ENCODE results near the gene JMJD4. TPM values are rescaled to one million over a fixed set of nuclear protein-coding genes. Genes with fewer than 3 reads are reported as not detected.

The JMJD4 gene
- total RNA-seq, 1 experiment from 2014 or later, result 14.3 TPM

Other genes with a start within 250 kb of the JMJD4 start
- 6.1 TPM for gene ZNF678, start 171.7 kb downstream of the JMJD4 start, total RNA-seq (2021; ENCODE audit: unreplicated experiment)
- gene SNAP47, start 133 bp upstream of the JMJD4 start, total RNA-seq (2021; ENCODE audit: unreplicated experiment), result 37.9 TPM
- not detected for gene PRSS38, start 80.4 kb upstream of the JMJD4 start, total RNA-seq (2021; ENCODE audit: unreplicated experiment)
- gene WNT9A, start 212.6 kb upstream of the JMJD4 start, total RNA-seq (2021; ENCODE audit: unreplicated experiment), result 5.6 TPM